ENCODE data around the gene PUM2. TPM values are rescaled to one million over a fixed set of nuclear protein-coding genes. Genes with fewer than 3 reads are reported as not detected.

Gene PUM2
- total and polyA plus RNA-seq, 9 donors, result 40.5 to 69.6 (median 55.2) TPM

DNA sequence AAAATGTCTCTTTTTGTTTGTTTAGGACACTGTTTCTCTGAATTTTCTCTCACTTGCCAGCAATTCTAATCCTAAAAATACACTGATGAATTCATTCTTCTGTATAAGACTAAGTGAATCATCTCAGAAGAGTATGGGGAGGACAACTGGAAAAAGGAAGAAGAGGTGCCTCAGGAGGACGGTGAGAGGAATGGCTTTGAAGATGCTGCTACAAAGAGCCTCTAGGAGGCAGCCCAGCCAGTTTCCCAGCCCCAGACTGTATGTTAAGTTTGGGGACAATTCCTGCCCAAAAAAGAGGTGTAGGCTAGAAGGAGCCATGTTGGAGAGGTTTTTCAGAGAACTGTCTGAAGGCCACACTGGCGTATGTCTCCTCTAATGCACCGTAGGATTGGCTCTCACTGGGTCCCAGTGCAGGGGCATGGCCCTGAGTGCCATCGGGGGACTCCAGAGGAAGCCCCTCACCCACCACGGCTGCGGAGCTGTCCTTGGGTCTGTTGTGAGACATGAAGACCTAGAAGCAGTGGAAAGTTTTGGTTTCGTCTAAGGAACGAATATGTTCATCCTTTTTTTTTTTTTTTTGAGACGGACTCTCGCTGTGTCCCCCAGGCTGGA lies 122.6 kb downstream of the PUM2 start:
- Histone ChIP-seq H3K27ac (ENCODE audit: low read length) (no peak overlapping the region), H3K27me3 (ENCODE audit: control insufficient read depth, insufficient read depth, low read length) (peaks cover 26% of the 10 kb centered on the region), H3K4me3 (ENCODE audit: low read length) (no peak overlapping the region), H3K9me3 (replicated peaks; ENCODE audit: control insufficient read depth, low read depth, low read length) (no peaks in the 10 kb centered on the region), H3K4me1 (ENCODE audit: control insufficient read depth, insufficient read depth, low read length) (peaks cover 12% of the 10 kb centered on the region), H3K36me3 (ENCODE audit: control insufficient read depth, insufficient read depth, low read length) (no peaks in the 10 kb centered on the region)
- WGBS (ENCODE audit: insufficient coverage), result 40% methylated on average over 1 of the region's 10 CpGs
- no peak for DNase-seq

- Histone ChIP-seq H3K4me1 (ENCODE audit: control insufficient read depth, insufficient read depth, low read length) (peaks cover 13% of the 10 kb centered on the region), H3K27me3 (ENCODE audit: control insufficient read depth, insufficient read depth, low read length) (peaks cover 37% of the 10 kb centered on the region), H3K36me3 (ENCODE audit: control insufficient read depth, insufficient read depth, low read length) (no peaks in the 10 kb centered on the region), H3K27ac (ENCODE audit: low read length) (no peak overlapping the region), H3K4me3 (ENCODE audit: low read length) (no peak overlapping the region), H3K9me3 (replicated peaks; ENCODE audit: control insufficient read depth, low read depth, low read length) (no peaks in the 10 kb centered on the region)
- 88% methylated on average over 7 of the region's 14 CpGs for WGBS (ENCODE audit: insufficient coverage)
- no peak for DNase-seq
Observed at GRCh38 chr2:20226152-20226545, 124.5 kb downstream of the PUM2 start.

DNA sequence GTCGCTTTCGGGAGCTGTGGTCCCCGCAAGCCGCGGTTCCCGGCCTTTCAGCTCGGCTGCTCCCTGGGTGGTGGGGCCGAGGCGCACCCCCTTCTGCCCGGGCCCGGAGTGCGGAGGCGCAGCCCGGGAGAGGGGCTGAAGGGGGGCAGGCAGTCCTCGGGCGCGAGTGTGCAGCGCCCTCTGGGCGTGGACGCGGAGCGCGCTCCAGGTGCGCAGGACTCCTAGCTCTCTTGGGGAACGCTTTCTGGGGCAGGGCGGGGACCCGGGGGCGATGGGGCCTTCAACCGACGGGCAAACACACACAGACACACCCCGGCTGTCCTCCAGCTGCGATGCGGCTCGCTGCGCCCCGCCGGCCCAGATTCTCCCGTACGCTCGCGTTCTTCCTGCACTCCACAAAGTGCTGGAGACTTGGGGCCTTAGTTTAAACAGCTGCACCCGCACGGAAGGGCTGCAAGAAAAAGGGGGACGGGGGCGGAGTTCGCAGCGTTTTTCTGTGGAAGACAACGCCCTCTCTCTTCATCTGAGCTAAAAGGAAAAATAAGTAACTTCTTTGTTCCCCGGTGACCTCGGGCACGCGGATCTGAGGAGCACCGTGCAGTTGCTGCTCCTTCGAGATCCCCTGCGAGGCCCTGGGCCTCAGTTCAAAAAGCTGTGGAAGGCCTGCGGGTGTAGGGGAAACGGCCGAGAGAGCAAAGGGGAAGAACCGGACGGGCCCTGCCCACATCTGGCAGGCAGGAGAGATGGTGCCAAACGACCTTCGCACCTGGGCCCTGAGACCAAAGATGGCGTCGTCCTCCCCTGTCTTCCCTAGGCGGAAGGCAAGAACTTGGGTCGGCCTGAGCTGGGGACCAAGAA lies 125.1 kb downstream of the PUM2 start:
- WGBS (ENCODE audit: insufficient coverage), result 6% methylated on average over 66 of the region's 66 CpGs
- peak; percentile 77 for DNase-seq
- H3K27ac ChIP-seq (ENCODE audit: low read length), result no peak overlapping the region
- no peaks in the 10 kb centered on the region for H3K9me3 ChIP-seq (replicated peaks; ENCODE audit: control insufficient read depth, low read depth, low read length)
- H3K27me3 ChIP-seq (ENCODE audit: control insufficient read depth, insufficient read depth, low read length), result peaks cover 37% of the 10 kb centered on the region
- H3K36me3 ChIP-seq (ENCODE audit: control insufficient read depth, insufficient read depth, low read length), result no peaks in the 10 kb centered on the region
- H3K4me3 ChIP-seq (ENCODE audit: low read length), result peak overlapping the region; percentile 60
- H3K4me1 ChIP-seq (ENCODE audit: control insufficient read depth, insufficient read depth, low read length), result peaks cover 13% of the 10 kb centered on the region

- no peak within 1 kb of the TSS for H3K27ac ChIP-seq (ENCODE audit: low read length)
- 0% methylated on average over 45 of the region's 65 CpGs for WGBS (ENCODE audit: insufficient coverage)
- peak; percentile 73 for DNase-seq
- H3K4me1 ChIP-seq (ENCODE audit: control insufficient read depth, insufficient read depth, low read length), result peaks cover 13% of the 10 kb centered on the region
- no peaks in the 10 kb centered on the region for H3K9me3 ChIP-seq (replicated peaks; ENCODE audit: control insufficient read depth, low read depth, low read length)
- no peaks in the 10 kb centered on the region for H3K36me3 ChIP-seq (ENCODE audit: control insufficient read depth, insufficient read depth, low read length)
- H3K27me3 ChIP-seq (ENCODE audit: control insufficient read depth, insufficient read depth, low read length), result peaks cover 37% of the 10 kb centered on the region
- peak within 1 kb of the TSS; percentile 61 for H3K4me3 ChIP-seq (ENCODE audit: low read length)
Observed at GRCh38 chr2:20224716-20225293, 125.8 kb downstream of the PUM2 start, which contains the start of gene SDC1. Gene SDC1 (minus strand): TSS chr2:20225130. CDS start chr2:20224867, 263 bp downstream.

DNA sequence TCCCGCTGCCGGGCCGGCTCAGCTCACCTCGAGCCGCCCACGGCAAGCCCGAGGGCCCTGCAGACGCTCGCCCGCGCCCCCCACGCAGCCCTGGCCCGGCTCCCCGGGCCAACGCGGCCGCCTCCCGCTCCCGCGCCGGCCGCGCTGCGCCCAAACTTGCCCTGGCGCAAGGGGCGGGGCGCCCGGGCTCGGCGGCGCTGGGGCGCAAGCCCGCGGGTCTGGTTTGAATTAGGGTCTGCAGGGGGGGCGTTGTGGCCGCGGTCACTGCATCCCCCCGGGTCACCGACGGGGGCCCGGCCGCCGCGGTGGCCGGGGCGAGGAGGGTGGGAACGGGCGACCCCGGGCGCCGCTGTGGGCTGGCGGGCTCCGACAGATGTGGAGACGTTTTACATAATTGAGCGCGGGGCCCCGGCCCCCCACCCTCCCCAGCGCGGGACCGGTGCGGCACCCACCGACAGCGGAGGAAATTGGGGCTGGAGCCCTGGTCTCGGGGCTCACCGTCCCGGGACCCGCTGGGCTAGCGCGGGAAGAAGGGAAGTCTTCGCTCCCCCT lies 126.4 kb downstream of the PUM2 start:
- Histone ChIP-seq H3K4me3 (ENCODE audit: low read length) (peak overlapping the region; percentile 61), H3K9me3 (replicated peaks; ENCODE audit: control insufficient read depth, low read depth, low read length) (no peaks in the 10 kb centered on the region), H3K27me3 (ENCODE audit: control insufficient read depth, insufficient read depth, low read length) (peaks cover 37% of the 10 kb centered on the region), H3K36me3 (ENCODE audit: control insufficient read depth, insufficient read depth, low read length) (no peaks in the 10 kb centered on the region), H3K27ac (ENCODE audit: low read length) (no peak overlapping the region), H3K4me1 (ENCODE audit: control insufficient read depth, insufficient read depth, low read length) (peaks cover 13% of the 10 kb centered on the region)
- peak; percentile 28 for DNase-seq
- 0% methylated on average over 70 of the region's 70 CpGs for WGBS (ENCODE audit: insufficient coverage)

DNA sequence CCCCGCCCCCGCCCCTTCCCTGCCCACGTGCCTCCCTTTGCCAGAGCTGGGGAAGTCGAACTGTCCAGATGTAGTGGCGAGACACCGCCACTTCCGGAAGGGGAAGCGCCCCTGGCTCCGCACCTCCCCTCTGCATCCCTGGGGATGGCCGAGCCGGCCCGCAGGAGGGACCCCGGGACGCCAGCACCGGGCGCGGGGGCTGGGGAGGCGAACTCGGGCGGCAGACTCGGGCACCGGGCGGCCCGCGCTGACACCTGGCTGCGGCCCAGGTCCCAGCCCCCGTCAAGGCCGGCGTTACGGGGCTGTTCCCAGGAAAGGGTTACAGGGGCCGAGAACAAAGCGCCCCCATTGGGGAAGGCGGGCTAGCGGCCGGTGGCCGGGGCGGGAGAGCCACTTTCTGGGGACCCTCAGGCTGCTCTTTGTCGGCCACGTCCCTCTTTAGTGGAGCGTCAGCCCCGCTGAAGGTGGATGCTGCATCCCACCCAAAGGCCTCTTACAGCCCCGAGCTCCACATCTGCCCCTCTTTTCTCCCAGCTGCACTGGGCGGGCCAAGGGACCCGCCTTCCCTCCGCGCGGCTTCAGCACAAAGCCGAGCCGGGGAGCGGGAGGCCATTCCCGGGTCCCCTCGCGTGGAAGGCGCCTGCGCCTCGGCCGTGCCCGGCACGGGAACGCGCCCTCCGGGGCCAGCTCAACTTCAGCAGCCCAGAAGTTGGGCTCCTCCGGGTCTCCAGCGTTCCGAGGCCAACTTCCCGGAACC lies 127.1 kb downstream of the PUM2 start:
- peak; percentile 65 for DNase-seq
- H3K4me3 ChIP-seq (ENCODE audit: low read length), result peak overlapping the region; percentile 61
- H3K27ac ChIP-seq (ENCODE audit: low read length), result peak overlapping the region; percentile 47
- H3K27me3 ChIP-seq (ENCODE audit: control insufficient read depth, insufficient read depth, low read length), result peaks cover 37% of the 10 kb centered on the region
- no peaks in the 10 kb centered on the region for H3K36me3 ChIP-seq (ENCODE audit: control insufficient read depth, insufficient read depth, low read length)
- H3K9me3 ChIP-seq (replicated peaks; ENCODE audit: control insufficient read depth, low read depth, low read length), result no peaks in the 10 kb centered on the region
- peaks cover 13% of the 10 kb centered on the region for H3K4me1 ChIP-seq (ENCODE audit: control insufficient read depth, insufficient read depth, low read length)
- under 1% methylated on average over 63 of the region's 66 CpGs for WGBS (ENCODE audit: insufficient coverage)

DNA sequence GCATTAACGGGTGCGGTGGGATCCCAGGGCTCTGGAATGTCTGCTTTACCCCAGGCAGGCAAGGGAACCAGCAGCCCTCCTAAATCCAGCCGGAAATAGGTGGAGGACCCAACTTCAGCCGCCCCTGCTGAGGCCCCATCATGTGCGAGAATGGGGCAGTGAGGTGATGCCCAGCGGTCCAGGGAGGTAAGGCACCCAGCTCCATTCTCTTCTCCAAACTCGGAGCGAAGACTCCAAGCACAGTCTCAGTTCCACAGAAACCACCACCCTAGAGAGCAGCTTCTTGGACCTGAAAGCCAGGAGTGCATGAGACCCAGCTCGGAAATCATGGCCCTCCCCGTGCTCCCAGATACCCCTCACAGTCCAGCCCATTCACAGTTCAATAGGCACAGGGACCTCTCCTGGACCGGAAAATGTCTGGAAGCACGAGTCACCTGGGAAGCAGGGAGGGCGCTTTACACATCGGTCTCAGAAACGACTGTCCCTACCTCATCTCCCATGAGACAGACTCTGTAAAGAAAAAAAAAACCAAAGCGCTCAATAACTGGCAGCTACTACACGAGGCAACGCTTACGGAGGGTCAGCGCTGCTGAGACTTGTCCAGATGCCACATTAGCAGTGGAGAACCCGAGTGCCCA lies 127.8 kb downstream of the PUM2 start:
- WGBS (ENCODE audit: insufficient coverage), result 19% methylated on average over 19 of the region's 21 CpGs

DNA sequence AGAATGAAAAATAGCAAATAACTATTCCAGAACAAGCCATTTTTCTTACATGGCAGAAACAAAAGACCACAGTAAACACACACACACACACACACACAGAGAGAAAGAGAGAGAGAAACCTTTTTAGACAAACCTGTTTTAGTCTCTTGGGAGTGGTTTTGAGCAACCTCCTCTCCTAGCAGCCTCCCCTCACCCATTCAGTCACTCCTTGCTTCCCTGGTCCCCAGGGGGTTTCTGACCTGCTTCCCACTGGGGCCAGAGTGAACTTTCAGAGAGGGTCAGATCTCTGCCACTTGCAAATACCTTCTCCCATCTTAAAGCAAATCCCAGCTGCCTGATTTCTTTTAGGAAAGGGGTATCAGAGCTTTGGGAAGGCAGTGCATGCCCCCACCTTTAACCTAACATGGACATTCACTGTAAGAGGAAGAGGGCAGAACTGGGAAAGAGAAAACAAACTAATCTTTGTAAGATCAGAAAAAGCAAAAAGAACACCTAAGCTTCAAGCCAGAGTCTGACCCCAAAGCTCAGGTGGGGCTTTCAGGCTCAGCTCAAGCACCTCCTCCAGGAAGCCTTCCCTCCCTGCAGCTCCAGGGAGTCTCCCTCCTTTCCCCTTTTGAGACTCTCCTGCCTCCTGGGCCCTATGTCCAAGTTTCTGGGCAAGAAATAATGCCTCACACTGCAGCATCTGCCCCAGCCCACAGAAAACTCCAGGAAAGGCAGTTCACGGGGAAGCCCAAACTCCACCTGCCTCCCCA lies 128.5 kb downstream of the PUM2 start:
- Histone ChIP-seq H3K36me3 (ENCODE audit: control insufficient read depth, insufficient read depth, low read length) (no peaks in the 10 kb centered on the region), H3K9me3 (replicated peaks; ENCODE audit: control insufficient read depth, low read depth, low read length) (no peaks in the 10 kb centered on the region), H3K27ac (ENCODE audit: low read length) (no peak overlapping the region), H3K27me3 (ENCODE audit: control insufficient read depth, insufficient read depth, low read length) (peaks cover 28% of the 10 kb centered on the region), H3K4me3 (ENCODE audit: low read length) (no peak overlapping the region), H3K4me1 (ENCODE audit: control insufficient read depth, insufficient read depth, low read length) (peaks cover 13% of the 10 kb centered on the region)
- DNase-seq, result no peak
- WGBS (ENCODE audit: insufficient coverage), result 100% methylated on average over 1 of the region's 1 CpG

More for the DNA sequence above, 127.8 kb downstream of the PUM2 start:
- H3K27me3 ChIP-seq (ENCODE audit: control insufficient read depth, insufficient read depth, low read length), result peaks cover 33% of the 10 kb centered on the region
- no peaks in the 10 kb centered on the region for H3K36me3 ChIP-seq (ENCODE audit: control insufficient read depth, insufficient read depth, low read length)
- H3K4me3 ChIP-seq (ENCODE audit: low read length), result peak overlapping the region; percentile 61
- H3K27ac ChIP-seq (ENCODE audit: low read length), result no peak overlapping the region
- peaks cover 13% of the 10 kb centered on the region for H3K4me1 ChIP-seq (ENCODE audit: control insufficient read depth, insufficient read depth, low read length)
- H3K9me3 ChIP-seq (replicated peaks; ENCODE audit: control insufficient read depth, low read depth, low read length), result no peaks in the 10 kb centered on the region
- no peak for DNase-seq

- H3K4me1 ChIP-seq (ENCODE audit: control insufficient read depth, insufficient read depth, low read length), result peaks cover 13% of the 10 kb centered on the region
- no peak overlapping the region for H3K4me3 ChIP-seq (ENCODE audit: low read length)
- H3K9me3 ChIP-seq (replicated peaks; ENCODE audit: control insufficient read depth, low read depth, low read length), result no peaks in the 10 kb centered on the region
- H3K27ac ChIP-seq (ENCODE audit: low read length), result no peak overlapping the region
- H3K27me3 ChIP-seq (ENCODE audit: control insufficient read depth, insufficient read depth, low read length), result peaks cover 28% of the 10 kb centered on the region
- WGBS (ENCODE audit: insufficient coverage), result no CpG with 5 or more reads among the region's 3 CpGs
- H3K36me3 ChIP-seq (ENCODE audit: control insufficient read depth, insufficient read depth, low read length), result no peaks in the 10 kb centered on the region
- no peak for DNase-seq
Observed at GRCh38 chr2:20221555-20221973, 129.1 kb downstream of the PUM2 start.
